H1 (cell line): ENCODE data around the gene BORCS8.

ENCODE experiments used
- EP300 ChIP-seq, 2 experiments: IDR thresholded peaks; 1 replicate in 1 of 2; 2 replicates in 1 of 2; pipeline ENCODE4 v1.6.1; 2011 to 2012; ENCODE audit warnings: low read depth in 2 of 2, low read length in 2 of 2, mild to moderate bottlenecking in 2 of 2, borderline replicate concordance in 1 of 2, inconsistent platforms in 1 of 2, moderate library complexity in 1 of 2
- EZH2 ChIP-seq: fragments of 200-600 bp; sonication (generic); IDR thresholded peaks from 2 replicates; pipeline ENCODE4 v1.7.1; 2012; ENCODE audit warnings: low read depth, mild to moderate bottlenecking, moderate library complexity, low read length, inconsistent platforms; ENCODE audit not compliant: severe bottlenecking
- HDAC6 ChIP-seq: IDR thresholded peaks from one replicate; pipeline ENCODE4 v1.7.1; 2012; ENCODE audit warnings: low read depth, mild to moderate bottlenecking, inconsistent platforms, low read length, moderate library complexity
- JUN ChIP-seq: IDR thresholded peaks from 2 replicates; pipeline ENCODE4 v1.6.1; 2011; ENCODE audit warnings: low read depth, mild to moderate bottlenecking, improper control_type of control experiment, low read length
- POLR2A ChIP-seq, 2 experiments: IDR thresholded peaks; 1 replicate in 1 of 2; 2 replicates in 1 of 2; pipeline ENCODE4 v1.6.1; 2011; ENCODE audit warnings: low read depth in 2 of 2, low read length in 2 of 2, mild to moderate bottlenecking in 2 of 2; ENCODE audit errors: control extremely low read depth in 1 of 2
- SIX5 ChIP-seq: IDR thresholded peaks from 2 replicates; pipeline ENCODE4 v1.6.1; 2011; ENCODE audit warnings: mild to moderate bottlenecking, low read depth, low read length
- TEAD4 ChIP-seq: IDR thresholded peaks from 2 replicates; pipeline ENCODE4 v1.6.1; 2012; ENCODE audit warnings: low read depth, low read length, inconsistent platforms, mixed read lengths
- YY1 ChIP-seq: IDR thresholded peaks from 2 replicates; pipeline ENCODE4 v1.6.1; 2011; ENCODE audit warnings: low read depth, mild to moderate bottlenecking, low read length
- TF ChIP-seq, protein P1 (sequence below), 3 experiments: IDR thresholded peaks; 1 replicate in 2 of 3; 2 replicates in 1 of 3; pipeline versions ENCODE4 v1.5.1 to v1.6.1; 2011; ENCODE audit warnings: low read length in 3 of 3, mild to moderate bottlenecking in 3 of 3, inconsistent platforms in 2 of 3, low read depth in 1 of 3, moderate library complexity in 1 of 3; ENCODE audit not compliant: insufficient read depth in 1 of 3; ENCODE audit errors: control extremely low read depth in 1 of 3

DNA sequence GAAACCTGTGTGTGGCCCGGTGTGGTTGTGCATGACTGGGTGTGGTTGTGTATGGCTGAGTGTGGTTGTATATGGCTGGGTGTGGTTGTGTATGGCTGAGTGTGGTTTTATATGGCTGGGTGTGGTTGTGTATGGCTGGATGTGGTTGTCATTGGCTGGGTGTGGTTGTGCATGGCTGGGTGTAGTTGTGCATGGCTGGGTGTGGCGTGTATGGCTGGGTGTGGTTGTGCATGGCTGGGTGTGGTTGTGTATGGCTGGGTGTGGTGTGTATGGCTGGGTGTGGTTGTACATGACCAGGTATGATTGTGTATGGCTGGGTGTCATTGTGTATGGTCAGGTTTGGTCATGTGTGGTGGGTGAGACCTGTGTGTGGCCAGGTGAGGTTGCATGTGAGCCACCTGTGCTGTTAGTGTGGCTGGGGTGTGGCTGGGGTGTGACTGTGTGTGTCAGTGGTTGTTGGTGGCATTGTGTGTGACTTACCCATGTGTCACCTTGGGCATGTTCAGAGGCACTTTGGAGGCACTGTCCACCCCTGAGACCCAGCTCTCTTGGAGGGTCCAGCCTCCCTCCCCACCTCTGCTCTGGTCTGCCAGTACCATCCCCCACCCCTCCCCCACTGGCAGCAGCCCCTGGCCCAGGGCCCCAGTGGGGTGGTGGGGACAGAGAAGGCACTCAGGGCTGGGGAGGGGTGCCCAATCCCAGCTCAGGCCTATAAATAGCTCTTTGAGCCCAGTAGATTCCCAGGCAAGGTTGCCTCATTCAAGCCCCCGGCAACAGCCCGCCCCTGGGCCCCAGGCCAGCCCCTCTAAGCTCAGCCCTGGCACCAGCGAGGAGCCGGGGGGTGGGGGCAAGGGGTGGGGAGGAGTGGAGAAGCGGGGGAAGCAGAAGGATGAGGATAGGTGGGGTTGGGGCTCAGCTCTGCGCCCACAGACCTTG is 16.0 kb upstream of the BORCS8 start:
- no peak for TF ChIP-seq HDAC6
- TF ChIP-seq TEAD4: no peak
- TF ChIP-seq YY1: no peak
- TF ChIP-seq, protein P1, sequence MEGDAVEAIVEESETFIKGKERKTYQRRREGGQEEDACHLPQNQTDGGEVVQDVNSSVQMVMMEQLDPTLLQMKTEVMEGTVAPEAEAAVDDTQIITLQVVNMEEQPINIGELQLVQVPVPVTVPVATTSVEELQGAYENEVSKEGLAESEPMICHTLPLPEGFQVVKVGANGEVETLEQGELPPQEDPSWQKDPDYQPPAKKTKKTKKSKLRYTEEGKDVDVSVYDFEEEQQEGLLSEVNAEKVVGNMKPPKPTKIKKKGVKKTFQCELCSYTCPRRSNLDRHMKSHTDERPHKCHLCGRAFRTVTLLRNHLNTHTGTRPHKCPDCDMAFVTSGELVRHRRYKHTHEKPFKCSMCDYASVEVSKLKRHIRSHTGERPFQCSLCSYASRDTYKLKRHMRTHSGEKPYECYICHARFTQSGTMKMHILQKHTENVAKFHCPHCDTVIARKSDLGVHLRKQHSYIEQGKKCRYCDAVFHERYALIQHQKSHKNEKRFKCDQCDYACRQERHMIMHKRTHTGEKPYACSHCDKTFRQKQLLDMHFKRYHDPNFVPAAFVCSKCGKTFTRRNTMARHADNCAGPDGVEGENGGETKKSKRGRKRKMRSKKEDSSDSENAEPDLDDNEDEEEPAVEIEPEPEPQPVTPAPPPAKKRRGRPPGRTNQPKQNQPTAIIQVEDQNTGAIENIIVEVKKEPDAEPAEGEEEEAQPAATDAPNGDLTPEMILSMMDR (IDR thresholded peaks at IDR 0.05; ENCODE audit: control extremely low read depth in 1 of 3, insufficient read depth in 1 of 3, low read depth in 1 of 3, low read length in 3 of 3): no peak
- no peak for TF ChIP-seq EZH2
- TF ChIP-seq POLR2A (IDR thresholded peaks at IDR 0.05; ENCODE audit: control extremely low read depth in 1 of 2, low read depth in 2 of 2, low read length in 2 of 2): no peak
- no peak for TF ChIP-seq SIX5
- no peak for TF ChIP-seq EP300 (IDR thresholded peaks at IDR 0.05; ENCODE audit: borderline replicate concordance in 1 of 2, low read depth in 2 of 2, low read length in 2 of 2)
- TF ChIP-seq JUN: no peak
